Naive thymus-derived CD4-positive, alpha-beta T cell (primary cell): Measurements from ENCODE around the gene TMEM9. TPM values are rescaled to one million over a fixed set of nuclear protein-coding genes. Genes with fewer than 3 reads are reported as not detected.
A peak's percentile ranks its signal among the peaks of the same experiment; 100 is the strongest.

ENCODE experiments used
- ATAC-seq: fragments of 150-1000 bp; cut with Tn5 transposase; 2 replicates; pipeline ENCODE4 v1.10.0; 2021; ENCODE audit warnings: mild to moderate bottlenecking, moderate library complexity
- CTCF ChIA-PET: fragments of 350-600 bp; sonication (Branson Sonifier 250); formaldehyde crosslinking; loops from one replicate; lab custom pipeline; 2021; ENCODE audit warnings: antibody characterized with exemption; lab: Charles Lee
- POLR2A ChIA-PET: fragments of 350-600 bp; sonication (Branson Sonifier 250); formaldehyde crosslinking; loops from one replicate; lab custom pipeline; 2021; ENCODE audit warnings: antibody characterized with exemption, inconsistent platforms; lab: Charles Lee
- DNase-seq, 9 donors: peaks; one replicate each; pipeline versions ENCODE4 v3.0.0 to v3.0.0-alpha.2; 2020 to 2022; ENCODE audit warnings: mixed read lengths in 1 of 9
- H3K27ac ChIP-seq: one replicate; pipeline ENCODE4 v1.7.0; 2013; ENCODE audit warnings: mild to moderate bottlenecking, low read depth, low read length, moderate library complexity
- H3K27me3 ChIP-seq, 2 donors: one replicate each; pipeline ENCODE4 v1.7.0; 2013; ENCODE audit warnings: low read length in 2 of 2, mild to moderate bottlenecking in 2 of 2, moderate library complexity in 2 of 2; ENCODE audit not compliant: control insufficient read depth in 2 of 2, insufficient read depth in 2 of 2
- H3K36me3 ChIP-seq, 3 experiments: 1 replicate in 2 of 3; 2 replicates in 1 of 3; pipeline ENCODE4 v1.7.0; 2013; ENCODE audit warnings: low read length in 3 of 3, mild to moderate bottlenecking in 3 of 3, moderate library complexity in 1 of 3; ENCODE audit not compliant: insufficient read depth in 3 of 3, control insufficient read depth in 2 of 3
- H3K4me1 ChIP-seq, 2 donors: one replicate each; pipeline ENCODE4 v1.7.0; 2013; ENCODE audit warnings: low read length in 2 of 2, mild to moderate bottlenecking in 2 of 2, moderate library complexity in 1 of 2; ENCODE audit not compliant: control insufficient read depth in 2 of 2, insufficient read depth in 2 of 2
- H3K4me3 ChIP-seq: 2 replicates; pipeline ENCODE4 v1.7.0; 2013; ENCODE audit warnings: mild to moderate bottlenecking, low read length
- H3K9me3 ChIP-seq, 3 experiments: 1 replicate in 2 of 3; 2 replicates in 1 of 3; pipeline ENCODE4 v1.7.0; 2013; ENCODE audit warnings: low read length in 3 of 3; ENCODE audit not compliant: control insufficient read depth in 2 of 3
- H3K27ac Mint-ChIP-seq, 9 donors: one replicate each; pipeline ENCODE4 v1.8.0; 2020 to 2022; ENCODE audit warnings: mixed read lengths in 9 of 9, mild to moderate bottlenecking in 8 of 9, moderate library complexity in 5 of 9, inconsistent platforms in 2 of 9
- H3K27me3 Mint-ChIP-seq, 5 donors: one replicate each; pipeline ENCODE4 v1.8.0; 2021 to 2022; ENCODE audit warnings: mixed read lengths in 5 of 5, mild to moderate bottlenecking in 1 of 5
- H3K36me3 Mint-ChIP-seq, 5 donors: one replicate each; pipeline ENCODE4 v1.8.0; 2020 to 2022; ENCODE audit warnings: mixed read lengths in 5 of 5, mild to moderate bottlenecking in 3 of 5, inconsistent platforms in 1 of 5
- H3K4me1 Mint-ChIP-seq, 7 donors: one replicate each; pipeline ENCODE4 v1.8.0; 2020 to 2022; ENCODE audit warnings: mixed read lengths in 7 of 7, mild to moderate bottlenecking in 3 of 7, inconsistent platforms in 1 of 7
- H3K4me3 Mint-ChIP-seq, 10 donors: one replicate each; pipeline ENCODE4 v1.8.0; 2020 to 2022; ENCODE audit warnings: mild to moderate bottlenecking in 10 of 10, mixed read lengths in 10 of 10, moderate library complexity in 6 of 10, inconsistent platforms in 2 of 10
- H3K9me3 Mint-ChIP-seq, 11 donors: one replicate each; pipeline ENCODE4 v1.8.0; 2020 to 2022; ENCODE audit warnings: mixed read lengths in 11 of 11, mild to moderate bottlenecking in 4 of 11, inconsistent platforms in 1 of 11, moderate library complexity in 1 of 11
- intact Hi-C, 2 donors: fragments of 100-400 bp; cut with micrococcal nuclease; formaldehyde crosslinking; loops; one replicate each; pipeline ENCODE4 v1.15.1; 2023
- polyA plus RNA-seq, 2 donors: library from polyadenylated mRNA; unstranded; fragments of 300-500 nt; fragmentation: Illumina TruSeq; gene quantifications; one replicate each; pipeline ENCODE4 v1.2.3, GENCODE V29; 2021
- total RNA-seq, 6 experiments: library from RNA in 5 of 6; stranded (reverse) in 5 of 6; gene quantifications; 1 replicate in 5 of 6; 2 replicates in 1 of 6; pipeline ENCODE4 v1.2.3 and lab custom pipeline; 2021 to 2026

The TMEM9 gene
- total and polyA plus RNA-seq, 7 experiments from 2014 or later, result 15.3 to 56.4 (median 22.7) TPM

DNA sequence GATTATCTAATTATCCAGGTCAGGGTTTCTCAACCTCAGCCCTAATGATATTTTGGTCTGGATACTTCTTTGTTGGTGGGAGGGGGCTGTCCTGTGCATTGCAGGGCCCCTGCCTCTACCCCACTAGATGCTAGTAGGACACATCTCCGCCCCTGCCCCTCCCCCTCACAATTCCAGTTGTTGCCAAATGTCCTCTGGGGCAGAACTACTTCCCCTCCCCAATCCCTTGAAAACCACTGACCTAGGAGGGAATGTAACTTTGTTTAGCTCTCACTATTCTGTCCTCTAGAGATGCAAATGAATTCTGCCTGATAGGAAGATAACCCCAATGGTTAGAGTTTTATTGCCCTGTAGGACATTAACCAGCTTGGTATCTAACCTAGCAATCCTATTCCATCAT lies 50.1 kb downstream of the TMEM9 start:
- no peak overlapping the region for H3K27ac Mint-ChIP-seq
- H3K9me3 Mint-ChIP-seq, result no peaks in the 10 kb centered on the region
- CTCF ChIA-PET, result interaction anchor here (0.7 kb wide), 1 partner anchor 10 kb away, joined by 3 read pairs; no protein-coding TSS in a partner anchor

DNA sequence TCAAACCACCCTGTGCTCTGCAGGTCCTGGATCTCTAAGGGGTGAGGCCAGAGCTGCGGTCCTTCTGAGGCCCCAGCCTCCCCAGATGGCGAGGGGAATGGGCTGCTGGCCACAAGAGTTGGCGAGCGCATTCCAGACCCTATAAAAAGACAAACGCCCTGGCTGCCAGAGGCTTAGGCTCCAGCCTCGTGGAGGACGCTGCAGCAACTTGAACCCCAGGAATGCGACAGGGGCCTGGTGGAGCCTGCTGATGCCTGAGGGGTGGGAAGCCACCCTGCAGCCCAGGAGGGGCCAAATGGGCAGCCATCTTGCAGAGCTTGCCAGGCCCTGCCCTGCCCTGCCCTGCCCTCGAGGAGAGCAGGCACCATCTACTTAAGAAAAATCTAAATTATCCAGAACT lies 50.6 kb downstream of the TMEM9 start:
- ChIA-PET POLR2A (no interaction called here), CTCF (no interaction called here)
- Mint-ChIP-seq H3K27me3 (peaks cover 0 to 3% (median 0%) of the 10 kb centered on the region in 5 donors), H3K4me3 (no peak overlapping the region), H3K4me1 (no peaks in the 10 kb centered on the region), H3K36me3 (no peaks in the 10 kb centered on the region), H3K27ac (no peak overlapping the region), H3K9me3 (no peaks in the 10 kb centered on the region)
- H3K9me3 ChIP-seq, result no peaks in the 10 kb centered on the region
- ATAC-seq (no peak), DNase-seq (no peak)
- H3K4me3 ChIP-seq, result no peak overlapping the region
- no peaks in the 10 kb centered on the region for H3K4me1 ChIP-seq
- H3K27me3 ChIP-seq, result no peaks in the 10 kb centered on the region
- no peak overlapping the region for H3K27ac ChIP-seq
- H3K36me3 ChIP-seq, result no peaks in the 10 kb centered on the region
- intact Hi-C loops, result no loop called here

More for the DNA sequence above, 50.1 kb downstream of the TMEM9 start:
- no peaks in the 10 kb centered on the region for H3K36me3 Mint-ChIP-seq
- H3K36me3 ChIP-seq, result no peaks in the 10 kb centered on the region
- no peaks in the 10 kb centered on the region for H3K4me1 Mint-ChIP-seq
- H3K9me3 ChIP-seq, result no peaks in the 10 kb centered on the region
- H3K27me3 ChIP-seq, result no peaks in the 10 kb centered on the region
- no peak overlapping the region for H3K27ac ChIP-seq
- ATAC-seq, result no peak
- H3K4me3 ChIP-seq, result no peak overlapping the region
- POLR2A ChIA-PET, result no interaction called here
- intact Hi-C loops, result no loop called here
- no peak for DNase-seq
- no peaks in the 10 kb centered on the region for H3K4me1 ChIP-seq
- no peak overlapping the region for H3K4me3 Mint-ChIP-seq
- H3K27me3 Mint-ChIP-seq, result peaks cover 0 to 3% (median 0%) of the 10 kb centered on the region in 5 donors

- no peak overlapping the region for H3K27ac Mint-ChIP-seq
- Histone ChIP-seq H3K27ac (no peak overlapping the region), H3K9me3 (no peaks in the 10 kb centered on the region), H3K36me3 (no peaks in the 10 kb centered on the region), H3K4me3 (no peak overlapping the region), H3K4me1 (no peaks in the 10 kb centered on the region), H3K27me3 (no peaks in the 10 kb centered on the region)
- ATAC-seq (no peak), DNase-seq (no peak)
- no peak overlapping the region for H3K4me3 Mint-ChIP-seq
- ChIA-PET CTCF (interaction anchor here (0.7 kb wide), 1 partner anchor 38 kb away, joined by 3 read pairs; no protein-coding TSS in a partner anchor), POLR2A (interaction anchor here (0.6 kb wide), 1 partner anchor 129 kb away, joined by 3 read pairs; no protein-coding TSS in a partner anchor)
- no peaks in the 10 kb centered on the region for H3K36me3 Mint-ChIP-seq
- no peaks in the 10 kb centered on the region for H3K4me1 Mint-ChIP-seq
- H3K27me3 Mint-ChIP-seq, result peaks cover 0 to 6% (median 0%) of the 10 kb centered on the region in 5 donors
- peaks cover 0 to 3% (median 0%) of the 10 kb centered on the region in 11 donors for H3K9me3 Mint-ChIP-seq
- intact Hi-C loops, result no loop called here
These were observed 53.9 kb downstream of the TMEM9 start for GRCh38 chr1:201100169-201100930.

- H3K27me3 ChIP-seq, result no peaks in the 10 kb centered on the region
- H3K9me3 ChIP-seq, result no peaks in the 10 kb centered on the region
- Mint-ChIP-seq H3K4me3 (no peak overlapping the region), H3K27ac (no peak overlapping the region), H3K27me3 (peaks cover 0 to 6% (median 0%) of the 10 kb centered on the region in 5 donors), H3K4me1 (no peaks in the 10 kb centered on the region), H3K9me3 (peaks cover 0 to 3% (median 0%) of the 10 kb centered on the region in 11 donors), H3K36me3 (no peaks in the 10 kb centered on the region)
- H3K36me3 ChIP-seq, result no peaks in the 10 kb centered on the region
- H3K4me3 ChIP-seq, result no peak overlapping the region
- no peaks in the 10 kb centered on the region for H3K4me1 ChIP-seq
- ChIA-PET POLR2A (no interaction called here), CTCF (interaction anchor here (1.4 kb wide), 1 partner anchor 15 kb away, joined by 5 read pairs; no protein-coding TSS in a partner anchor)
- no peak for ATAC-seq
- no peak overlapping the region for H3K27ac ChIP-seq
- intact Hi-C loops, result no loop called here
- no peak for DNase-seq
These were observed 55.1 kb downstream of the TMEM9 start for GRCh38 chr1:201098992-201099677.

DNA sequence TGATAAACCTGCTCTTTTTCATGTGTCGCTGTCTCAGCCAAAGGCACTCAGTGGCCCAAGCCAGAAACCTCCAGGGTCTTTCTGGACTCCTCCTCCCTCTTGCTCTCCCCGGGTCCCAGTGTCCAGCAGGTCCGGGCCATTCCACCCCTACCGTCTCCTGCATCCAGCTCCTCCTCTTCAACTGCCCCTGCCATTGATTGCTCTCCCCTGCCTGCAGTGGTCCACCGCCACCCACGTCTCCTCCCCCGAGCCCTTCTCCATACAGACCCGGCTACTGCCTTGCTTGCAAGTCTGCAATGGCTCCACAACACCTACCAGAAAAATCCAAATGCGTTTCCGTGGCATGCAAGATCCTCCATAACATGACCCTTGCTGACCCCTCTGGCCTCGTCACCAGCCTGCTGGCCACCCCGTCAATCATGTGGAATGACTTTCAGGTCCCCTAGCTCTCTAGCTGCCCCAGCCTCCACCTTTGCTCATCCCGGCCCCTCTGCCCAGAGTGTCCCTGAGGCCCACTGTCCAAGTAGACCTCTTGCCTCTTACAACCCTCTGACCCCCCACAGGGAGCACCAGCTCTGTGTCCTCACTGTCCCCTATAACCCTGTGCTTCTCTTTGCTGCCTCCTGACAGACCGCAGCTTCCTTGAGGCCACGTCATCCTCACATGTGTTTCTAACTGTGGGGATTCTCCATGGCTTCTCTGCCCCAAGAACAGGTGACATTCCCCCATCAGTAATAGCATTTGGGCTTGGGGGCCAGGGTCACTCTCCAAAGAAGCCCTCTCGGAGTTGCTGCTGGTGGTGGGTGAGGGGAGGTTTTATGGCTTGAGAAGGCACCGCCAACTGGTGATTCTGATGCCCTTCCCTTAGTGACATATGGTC lies 57.1 kb downstream of the TMEM9 start:
- peaks cover 0 to 3% (median 0%) of the 10 kb centered on the region in 11 donors for H3K9me3 Mint-ChIP-seq
- peak overlapping the region in 1 of 9 donors; percentile 11 for H3K27ac Mint-ChIP-seq
- DNase-seq (no peak), ATAC-seq (no peak)
- ChIA-PET CTCF (no interaction called here), POLR2A (interaction anchor here (0.7 kb wide), 1 partner anchor 316 kb away, joined by 3 read pairs; no protein-coding TSS in a partner anchor)
- Histone ChIP-seq H3K27me3 (no peaks in the 10 kb centered on the region), H3K4me1 (no peaks in the 10 kb centered on the region), H3K27ac (no peak overlapping the region), H3K36me3 (no peaks in the 10 kb centered on the region), H3K9me3 (no peaks in the 10 kb centered on the region), H3K4me3 (no peak overlapping the region)
- H3K36me3 Mint-ChIP-seq, result no peaks in the 10 kb centered on the region
- H3K4me3 Mint-ChIP-seq, result no peak overlapping the region
- H3K4me1 Mint-ChIP-seq, result no peaks in the 10 kb centered on the region
- intact Hi-C loops, result no loop called here
- H3K27me3 Mint-ChIP-seq, result peaks cover 0 to 6% (median 0%) of the 10 kb centered on the region in 5 donors

DNA sequence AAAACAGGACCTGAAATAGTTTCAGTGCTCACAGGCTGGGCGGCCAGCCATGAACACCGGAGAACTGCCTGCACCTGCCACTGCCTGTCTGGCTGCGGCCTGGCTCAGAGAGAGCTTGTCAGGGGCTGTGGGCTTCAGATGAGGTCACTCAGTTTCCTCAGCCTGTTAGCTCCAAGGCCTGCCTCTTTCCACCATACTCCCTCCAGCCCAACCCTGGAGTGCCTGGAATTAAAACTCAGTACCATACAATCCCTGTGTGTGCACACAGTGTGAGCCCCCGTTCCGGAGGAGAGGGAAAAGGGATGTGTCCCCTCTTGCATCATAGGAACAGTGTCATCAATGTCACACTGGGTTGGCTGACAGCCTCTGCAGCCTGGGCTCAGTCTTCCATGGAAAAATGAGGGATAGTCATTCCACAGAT lies 58.2 kb downstream of the TMEM9 start:
- peaks cover 0 to 3% (median 0%) of the 10 kb centered on the region in 11 donors for H3K9me3 Mint-ChIP-seq
- Histone ChIP-seq H3K4me3 (no peak overlapping the region), H3K36me3 (no peaks in the 10 kb centered on the region), H3K4me1 (no peaks in the 10 kb centered on the region), H3K27ac (no peak overlapping the region), H3K27me3 (no peaks in the 10 kb centered on the region), H3K9me3 (no peaks in the 10 kb centered on the region)
- ATAC-seq, result no peak
- no peak overlapping the region for H3K4me3 Mint-ChIP-seq
- intact Hi-C loops, result no loop called here
- DNase-seq, result no peak
- no peaks in the 10 kb centered on the region for H3K4me1 Mint-ChIP-seq
- H3K27me3 Mint-ChIP-seq, result peaks cover 0 to 6% (median 0%) of the 10 kb centered on the region in 5 donors
- H3K27ac Mint-ChIP-seq, result no peak overlapping the region
- ChIA-PET CTCF (no interaction called here), POLR2A (no interaction called here)
- H3K36me3 Mint-ChIP-seq, result no peaks in the 10 kb centered on the region
